ENCODE measurements around the gene RYR2. TPM values are rescaled to one million over a fixed set of nuclear protein-coding genes. Genes with fewer than 3 reads are reported as not detected.

The RYR2 gene
- total RNA-seq, 1 donor from 2014 or later: 5.4 TPM

GRCh38 chr1:236998546-236998945, 43.4 kb upstream of the RYR2 start:
- no peaks in the 10 kb centered on the region for H3K36me3 Mint-ChIP-seq (ENCODE audit: low read depth, unreplicated experiment)
- no peak for TF ChIP-seq CTCF (IDR thresholded peaks at IDR 0.05; ENCODE audit: unreplicated experiment)
- H3K9me3 Mint-ChIP-seq (ENCODE audit: unreplicated experiment): no peaks in the 10 kb centered on the region
- peaks cover 4% of the 10 kb centered on the region for H3K27me3 Mint-ChIP-seq (ENCODE audit: unreplicated experiment)
- no peak for DNase-seq (ENCODE audit: low spot score)
- no peak overlapping the region for H3K4me3 Mint-ChIP-seq (ENCODE audit: unreplicated experiment)
- H3K4me1 Mint-ChIP-seq (ENCODE audit: unreplicated experiment): no peaks in the 10 kb centered on the region
- no peak overlapping the region for H3K27ac Mint-ChIP-seq (ENCODE audit: unreplicated experiment)

- Mint-ChIP-seq H3K36me3 (ENCODE audit: low read depth, unreplicated experiment) (no peaks in the 10 kb centered on the region), H3K4me1 (ENCODE audit: unreplicated experiment) (no peaks in the 10 kb centered on the region), H3K9me3 (ENCODE audit: unreplicated experiment) (no peaks in the 10 kb centered on the region), H3K4me3 (ENCODE audit: unreplicated experiment) (no peak overlapping the region), H3K27ac (ENCODE audit: unreplicated experiment) (no peak overlapping the region), H3K27me3 (ENCODE audit: unreplicated experiment) (peaks cover 4% of the 10 kb centered on the region)
- no peak for TF ChIP-seq CTCF (IDR thresholded peaks at IDR 0.05; ENCODE audit: unreplicated experiment)
- DNase-seq (ENCODE audit: low spot score): no peak
Measured at GRCh38 chr1:237000191-237000590, 41.8 kb upstream of the RYR2 start.

- Mint-ChIP-seq H3K36me3 (ENCODE audit: low read depth, unreplicated experiment) (no peaks in the 10 kb centered on the region), H3K27ac (ENCODE audit: unreplicated experiment) (no peak overlapping the region)
Measured at GRCh38 chr1:237003516-237003915, 38.5 kb upstream of the RYR2 start.

GRCh38 chr1:237004116-237004515, 37.9 kb upstream of the RYR2 start, which contains the start of gene MT1HL1:
Gene MT1HL1, minus strand, starts transcription at chr1:237004441. Its CDS starts 69 bp downstream, at chr1:237004372.
- no peak for TF ChIP-seq CTCF (IDR thresholded peaks at IDR 0.05; ENCODE audit: unreplicated experiment)
- no peak for DNase-seq (ENCODE audit: low spot score)
- H3K36me3 Mint-ChIP-seq (ENCODE audit: low read depth, unreplicated experiment): no peaks in the 10 kb centered on the region
- H3K27ac Mint-ChIP-seq (ENCODE audit: unreplicated experiment): no peak within 1 kb of the TSS
- H3K4me3 Mint-ChIP-seq (ENCODE audit: unreplicated experiment): no peak within 1 kb of the TSS
- no peaks in the 10 kb centered on the region for H3K4me1 Mint-ChIP-seq (ENCODE audit: unreplicated experiment)
- no peaks in the 10 kb centered on the region for H3K9me3 Mint-ChIP-seq (ENCODE audit: unreplicated experiment)
- peaks cover 4% of the 10 kb centered on the region for H3K27me3 Mint-ChIP-seq (ENCODE audit: unreplicated experiment)

More at GRCh38 chr1:237003516-237003915, 38.5 kb upstream of the RYR2 start:
- no peak for TF ChIP-seq CTCF (IDR thresholded peaks at IDR 0.05; ENCODE audit: unreplicated experiment)
- DNase-seq (ENCODE audit: low spot score): no peak
- Mint-ChIP-seq H3K4me3 (ENCODE audit: unreplicated experiment) (no peak overlapping the region), H3K9me3 (ENCODE audit: unreplicated experiment) (no peaks in the 10 kb centered on the region), H3K27me3 (ENCODE audit: unreplicated experiment) (peaks cover 4% of the 10 kb centered on the region), H3K4me1 (ENCODE audit: unreplicated experiment) (no peaks in the 10 kb centered on the region)

GRCh38 chr1:237005674-237006073, 36.3 kb upstream of the RYR2 start:
- no peak for DNase-seq (ENCODE audit: low spot score)
- no peak overlapping the region for H3K27ac Mint-ChIP-seq (ENCODE audit: unreplicated experiment)
- H3K36me3 Mint-ChIP-seq (ENCODE audit: low read depth, unreplicated experiment): no peaks in the 10 kb centered on the region
- H3K4me3 Mint-ChIP-seq (ENCODE audit: unreplicated experiment): no peak overlapping the region
- no peaks in the 10 kb centered on the region for H3K9me3 Mint-ChIP-seq (ENCODE audit: unreplicated experiment)
- TF ChIP-seq CTCF (IDR thresholded peaks at IDR 0.05; ENCODE audit: unreplicated experiment): no peak
- peaks cover 4% of the 10 kb centered on the region for H3K27me3 Mint-ChIP-seq (ENCODE audit: unreplicated experiment)
- no peaks in the 10 kb centered on the region for H3K4me1 Mint-ChIP-seq (ENCODE audit: unreplicated experiment)

Measured in endothelial cell (in vitro differentiated cells).